Breast epithelium (tissue), 3 donors: Measurements from ENCODE around the gene NUMB.

ENCODE experiments used
- POLR2A ChIP-seq: fragments of 450-650 bp; IDR thresholded peaks from one replicate; pipeline ENCODE4 v1.6.1; 2016; ENCODE audit warnings: antibody characterized with exemption, mild to moderate bottlenecking, moderate library complexity
- POLR2AphosphoS5 ChIP-seq, 3 donors: sonication (generic); formaldehyde crosslinking; IDR thresholded peaks; one replicate each; pipeline ENCODE4 v1.6.1; 2017; ENCODE audit warnings: antibody characterized with exemption in 3 of 3
- TF ChIP-seq, protein P1 (sequence below), 3 donors: fragments of 450-650 bp; IDR thresholded peaks; one replicate each; pipeline ENCODE4 v1.5.1; 2016 to 2017; ENCODE audit warnings: antibody characterized with exemption in 3 of 3, mild to moderate bottlenecking in 3 of 3, moderate library complexity in 3 of 3

DNA sequence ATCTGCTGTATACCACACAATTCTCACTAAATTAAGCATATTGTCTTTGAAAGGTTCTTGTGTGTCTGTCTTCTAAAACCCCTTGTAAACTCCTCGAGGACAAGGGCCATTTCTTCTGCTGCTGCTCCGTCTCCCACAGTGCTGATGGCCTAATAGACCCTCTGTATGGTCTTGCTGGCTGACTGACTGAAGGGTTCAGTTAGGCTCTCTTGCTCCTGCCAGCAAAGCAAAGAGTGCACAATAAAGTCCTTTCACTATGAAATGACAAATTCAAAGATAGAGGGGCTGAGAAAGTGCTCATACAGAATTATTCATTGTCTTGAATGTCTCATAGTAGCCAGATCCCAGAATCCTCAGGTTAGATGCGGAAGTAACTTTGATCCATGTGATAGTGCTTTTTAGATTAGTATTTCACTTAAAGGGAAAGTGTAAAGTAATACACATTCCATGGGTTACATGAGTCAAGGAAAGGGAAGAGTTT is 18.1 kb upstream of the NUMB start:
- TF ChIP-seq, protein P1, sequence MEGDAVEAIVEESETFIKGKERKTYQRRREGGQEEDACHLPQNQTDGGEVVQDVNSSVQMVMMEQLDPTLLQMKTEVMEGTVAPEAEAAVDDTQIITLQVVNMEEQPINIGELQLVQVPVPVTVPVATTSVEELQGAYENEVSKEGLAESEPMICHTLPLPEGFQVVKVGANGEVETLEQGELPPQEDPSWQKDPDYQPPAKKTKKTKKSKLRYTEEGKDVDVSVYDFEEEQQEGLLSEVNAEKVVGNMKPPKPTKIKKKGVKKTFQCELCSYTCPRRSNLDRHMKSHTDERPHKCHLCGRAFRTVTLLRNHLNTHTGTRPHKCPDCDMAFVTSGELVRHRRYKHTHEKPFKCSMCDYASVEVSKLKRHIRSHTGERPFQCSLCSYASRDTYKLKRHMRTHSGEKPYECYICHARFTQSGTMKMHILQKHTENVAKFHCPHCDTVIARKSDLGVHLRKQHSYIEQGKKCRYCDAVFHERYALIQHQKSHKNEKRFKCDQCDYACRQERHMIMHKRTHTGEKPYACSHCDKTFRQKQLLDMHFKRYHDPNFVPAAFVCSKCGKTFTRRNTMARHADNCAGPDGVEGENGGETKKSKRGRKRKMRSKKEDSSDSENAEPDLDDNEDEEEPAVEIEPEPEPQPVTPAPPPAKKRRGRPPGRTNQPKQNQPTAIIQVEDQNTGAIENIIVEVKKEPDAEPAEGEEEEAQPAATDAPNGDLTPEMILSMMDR (IDR thresholded peaks at IDR 0.05) = no peak
- TF ChIP-seq POLR2A = no peak
- TF ChIP-seq POLR2AphosphoS5 (IDR thresholded peaks at IDR 0.05) = no peak
